Cardiac muscle cell (in vitro differentiated cells and primary cell): ENCODE measurements around the gene SUFU. TPM values are rescaled to one million over a fixed set of nuclear protein-coding genes. Genes with fewer than 3 reads are reported as not detected.
A peak's percentile ranks its signal among the peaks of the same experiment; 100 is the strongest.

ENCODE experiments used
- DNase-seq, 2 donors: peaks; one replicate each; pipeline versions ENCODE4 v3.0.0 to v3.0.0-alpha.2; 2010 to 2017; ENCODE audit warnings: low read depth in 1 of 2, low spot score in 1 of 2
- H3K27ac ChIP-seq: fragments of 200-600 bp; sonication (generic); 2 replicates; pipeline ENCODE4 v1.5.1; 2016
- H3K27me3 ChIP-seq: fragments of 200-600 bp; sonication (generic); 2 replicates; pipeline ENCODE4 v1.6.0; 2016; ENCODE audit warnings: control low read depth
- H3K36me3 ChIP-seq: fragments of 200-600 bp; sonication (generic); 2 replicates; pipeline ENCODE4 v1.5.1; 2016; ENCODE audit warnings: control low read depth
- H3K4me1 ChIP-seq: fragments of 200-600 bp; sonication (generic); 2 replicates; pipeline ENCODE4 v1.8.1; 2017; ENCODE audit warnings: low read depth, mild to moderate bottlenecking, mixed run types
- H3K4me3 ChIP-seq: fragments of 200-600 bp; sonication (generic); 2 replicates; pipeline ENCODE4 v1.5.1; 2016; ENCODE audit warnings: mild to moderate bottlenecking
- H3K9me3 ChIP-seq: fragments of 200-600 bp; sonication (generic); 2 replicates; pipeline ENCODE4 v1.5.1; 2017; ENCODE audit warnings: low read depth, mild to moderate bottlenecking, control low read depth
- polyA plus RNA-seq: library from polyadenylated mRNA; unstranded; fragments of >200 nt; fragmentation: Nextera tagmentation; extraction: Ambion mirVana; gene quantifications from 2 replicates; pipeline ENCODE4 v1.2.1, GENCODE V29; 2016
- total RNA-seq: library from RNA; depleted of rRNA; stranded (reverse); fragments of >200 nt; gene quantifications from 2 replicates; pipeline ENCODE4 v1.2.3, GENCODE V29; 2016
- TF ChIP-seq, protein P1 (sequence below): IDR thresholded peaks from 2 replicates; pipeline ENCODE4 v1.5.1; 2012; ENCODE audit warnings: low read depth, mild to moderate bottlenecking, low read length

The SUFU gene
- total and polyA plus RNA-seq, 2 experiments from 2014 or later = 14.2 to 18.4 TPM

DNA sequence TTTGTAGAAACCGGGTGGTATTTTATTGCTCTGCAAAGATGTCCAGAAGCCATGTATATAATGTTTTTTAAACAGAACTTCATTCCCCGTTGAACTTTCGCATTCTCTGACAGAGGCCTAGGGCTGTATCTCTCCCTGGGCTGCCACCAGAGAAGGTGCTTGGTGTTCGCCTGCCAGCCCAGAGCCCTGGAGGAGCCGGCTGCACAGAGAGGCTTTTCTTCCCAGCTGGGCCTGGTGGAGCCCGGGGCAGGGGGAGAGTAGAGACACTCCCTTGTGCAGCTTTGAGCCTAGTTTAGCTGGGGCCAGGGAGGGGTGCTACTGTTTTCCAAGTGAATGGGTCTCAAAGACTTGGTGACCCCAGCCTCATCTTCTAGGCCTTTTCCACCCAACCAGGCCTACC lies 126.9 kb downstream of the SUFU start:
- Histone ChIP-seq H3K4me3 (no peak overlapping the region), H3K36me3 (no peaks in the 10 kb centered on the region), H3K4me1 (peaks cover 86% of the 10 kb centered on the region), H3K27me3 (no peaks in the 10 kb centered on the region), H3K27ac (peak overlapping the region; percentile 94), H3K9me3 (no peaks in the 10 kb centered on the region)
- no peak for DNase-seq
- TF ChIP-seq, protein P1, sequence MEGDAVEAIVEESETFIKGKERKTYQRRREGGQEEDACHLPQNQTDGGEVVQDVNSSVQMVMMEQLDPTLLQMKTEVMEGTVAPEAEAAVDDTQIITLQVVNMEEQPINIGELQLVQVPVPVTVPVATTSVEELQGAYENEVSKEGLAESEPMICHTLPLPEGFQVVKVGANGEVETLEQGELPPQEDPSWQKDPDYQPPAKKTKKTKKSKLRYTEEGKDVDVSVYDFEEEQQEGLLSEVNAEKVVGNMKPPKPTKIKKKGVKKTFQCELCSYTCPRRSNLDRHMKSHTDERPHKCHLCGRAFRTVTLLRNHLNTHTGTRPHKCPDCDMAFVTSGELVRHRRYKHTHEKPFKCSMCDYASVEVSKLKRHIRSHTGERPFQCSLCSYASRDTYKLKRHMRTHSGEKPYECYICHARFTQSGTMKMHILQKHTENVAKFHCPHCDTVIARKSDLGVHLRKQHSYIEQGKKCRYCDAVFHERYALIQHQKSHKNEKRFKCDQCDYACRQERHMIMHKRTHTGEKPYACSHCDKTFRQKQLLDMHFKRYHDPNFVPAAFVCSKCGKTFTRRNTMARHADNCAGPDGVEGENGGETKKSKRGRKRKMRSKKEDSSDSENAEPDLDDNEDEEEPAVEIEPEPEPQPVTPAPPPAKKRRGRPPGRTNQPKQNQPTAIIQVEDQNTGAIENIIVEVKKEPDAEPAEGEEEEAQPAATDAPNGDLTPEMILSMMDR = no peak

DNA sequence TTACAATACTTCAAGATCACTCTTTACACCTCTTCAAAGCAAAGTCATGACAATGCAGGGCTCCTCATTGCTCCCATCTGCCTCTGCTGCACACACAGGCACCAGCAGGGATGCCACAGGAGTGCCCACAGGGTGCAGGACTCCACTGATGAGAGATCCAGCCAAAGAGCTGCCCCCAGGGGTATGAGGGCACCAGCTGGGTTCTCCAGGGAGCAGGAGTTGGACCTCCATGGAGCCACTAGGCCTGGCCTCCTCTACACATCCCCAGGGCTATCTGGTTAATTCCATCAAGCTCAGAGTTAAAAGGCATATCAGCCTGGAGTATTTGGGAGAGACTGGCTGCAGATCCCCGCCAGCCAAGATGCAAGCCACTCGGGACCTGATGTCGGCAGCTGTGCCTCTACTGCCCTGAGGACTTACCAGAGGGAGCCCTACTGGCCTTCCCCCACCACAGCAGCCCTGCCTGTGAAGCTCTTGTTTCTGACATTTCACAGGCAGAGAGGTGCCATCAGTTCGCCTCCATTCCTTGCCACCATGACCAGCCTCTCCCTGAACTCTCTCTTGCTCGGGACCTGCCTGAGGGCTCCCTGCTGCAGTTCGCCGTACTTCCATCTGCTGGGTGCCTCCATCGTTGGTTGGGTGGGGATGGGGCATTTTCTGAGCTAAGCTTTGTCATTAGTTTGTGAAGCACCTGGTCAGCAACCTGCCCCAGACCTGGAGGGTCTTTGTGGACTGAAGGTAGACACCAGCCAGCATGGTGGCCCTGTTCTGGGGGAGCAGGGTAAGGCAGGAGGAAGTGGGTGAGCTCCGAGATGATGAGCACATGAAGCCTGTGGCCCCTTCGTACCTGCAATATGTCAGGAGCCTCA lies 128.0 kb downstream of the SUFU start:
- H3K36me3 ChIP-seq = no peaks in the 10 kb centered on the region
- no peaks in the 10 kb centered on the region for H3K9me3 ChIP-seq
- DNase-seq = no peak
- peaks cover 75% of the 10 kb centered on the region for H3K4me1 ChIP-seq
- peak overlapping the region; percentile 94 for H3K27ac ChIP-seq
- H3K4me3 ChIP-seq = no peak overlapping the region
- TF ChIP-seq, protein P1 = no peak
- H3K27me3 ChIP-seq = no peaks in the 10 kb centered on the region

DNA sequence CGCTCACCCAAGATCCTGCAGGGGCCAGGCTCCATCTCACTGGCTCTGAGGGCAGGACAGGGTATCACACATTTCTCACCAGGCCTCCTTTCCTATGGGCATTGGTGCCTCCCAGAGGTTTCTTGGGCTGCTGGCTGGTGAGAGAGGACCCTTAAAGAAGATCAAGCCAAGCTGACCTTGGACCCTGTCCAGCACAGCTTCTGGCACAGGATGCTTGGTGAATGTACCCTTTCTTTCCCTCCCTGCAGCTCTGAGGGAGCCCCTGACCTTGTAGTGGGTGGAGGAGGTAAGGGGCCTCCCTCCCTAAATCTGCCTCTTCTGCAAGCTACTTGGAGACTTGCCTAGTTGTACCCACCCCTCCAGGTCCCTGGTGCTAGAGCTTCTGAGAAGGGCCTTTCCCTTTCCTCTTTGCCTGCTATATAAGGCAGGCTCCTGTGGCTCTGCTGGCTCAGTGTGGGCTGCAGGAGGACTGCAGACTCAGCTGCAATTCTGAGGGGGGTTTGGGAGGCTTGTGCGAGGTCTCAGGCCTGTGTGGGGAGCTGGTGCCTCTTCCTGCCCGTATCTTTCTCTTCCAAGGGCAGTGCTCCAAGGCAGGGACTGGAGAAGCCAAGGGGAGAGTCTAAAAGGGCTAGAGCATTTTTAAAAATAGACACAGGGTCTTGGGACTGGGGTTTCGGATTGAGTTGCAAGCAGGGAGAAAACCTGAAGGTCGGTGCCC lies 128.8 kb downstream of the SUFU start:
- peaks cover 67% of the 10 kb centered on the region for H3K4me1 ChIP-seq
- H3K27me3 ChIP-seq = no peaks in the 10 kb centered on the region
- no peak overlapping the region for H3K4me3 ChIP-seq
- H3K36me3 ChIP-seq = no peaks in the 10 kb centered on the region
- TF ChIP-seq, protein P1 = peak; percentile 21
- DNase-seq = peak; percentile 48 to 89
- peak overlapping the region; percentile 94 for H3K27ac ChIP-seq
- no peaks in the 10 kb centered on the region for H3K9me3 ChIP-seq

DNA sequence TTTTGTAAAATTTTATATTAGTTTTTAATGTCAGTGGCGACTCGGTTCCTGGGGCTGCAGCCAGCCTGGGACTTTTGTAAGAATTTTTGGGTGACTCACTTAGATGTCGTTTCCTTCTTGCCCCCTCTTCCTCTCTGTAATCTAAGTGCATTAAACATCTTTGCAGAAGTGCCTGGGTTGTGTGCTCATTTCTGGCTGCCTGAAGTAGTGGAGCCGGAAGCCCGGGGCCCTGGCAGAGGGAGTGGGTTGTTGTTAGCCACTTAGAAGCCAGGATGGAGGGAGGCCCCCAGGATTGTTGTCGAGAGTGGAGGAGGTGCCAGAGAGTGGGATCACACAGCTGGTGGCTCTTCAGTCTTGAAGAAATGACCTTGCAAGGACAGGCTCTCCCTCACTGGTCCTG lies 129.5 kb downstream of the SUFU start:
- peaks cover 59% of the 10 kb centered on the region for H3K4me1 ChIP-seq
- peak overlapping the region; percentile 94 for H3K27ac ChIP-seq
- DNase-seq = peak; percentile 62 to 87
- H3K36me3 ChIP-seq = no peaks in the 10 kb centered on the region
- TF ChIP-seq, protein P1 = no peak
- no peaks in the 10 kb centered on the region for H3K27me3 ChIP-seq
- no peak overlapping the region for H3K4me3 ChIP-seq
- H3K9me3 ChIP-seq = no peaks in the 10 kb centered on the region

DNA sequence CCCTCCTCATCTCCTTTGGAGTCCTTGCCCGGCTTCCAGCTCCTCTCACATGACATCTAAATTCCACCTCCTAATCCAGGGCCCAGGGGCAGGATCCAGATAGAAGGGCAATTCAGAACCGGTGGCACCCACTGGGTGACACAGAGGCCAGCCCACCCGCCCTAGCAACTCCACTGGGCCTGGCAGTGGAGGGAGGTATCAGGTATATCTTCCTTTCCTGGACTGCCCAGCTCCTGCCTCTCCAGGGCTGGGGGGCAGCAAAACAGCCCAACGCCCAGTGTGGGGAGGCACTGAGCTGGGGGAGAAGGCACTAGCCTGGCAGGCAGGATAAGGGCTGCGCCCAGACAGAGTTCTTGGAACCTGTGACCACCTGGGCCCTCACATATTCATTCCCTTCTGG lies 130.1 kb downstream of the SUFU start:
- TF ChIP-seq, protein P1 = no peak
- Histone ChIP-seq H3K9me3 (no peaks in the 10 kb centered on the region), H3K4me3 (no peak overlapping the region), H3K27me3 (no peaks in the 10 kb centered on the region), H3K4me1 (peaks cover 54% of the 10 kb centered on the region), H3K36me3 (no peaks in the 10 kb centered on the region), H3K27ac (peak overlapping the region; percentile 94)
- no peak for DNase-seq
